ENCODE results near the gene FAM131B.

The FAM131B gene

DNA sequence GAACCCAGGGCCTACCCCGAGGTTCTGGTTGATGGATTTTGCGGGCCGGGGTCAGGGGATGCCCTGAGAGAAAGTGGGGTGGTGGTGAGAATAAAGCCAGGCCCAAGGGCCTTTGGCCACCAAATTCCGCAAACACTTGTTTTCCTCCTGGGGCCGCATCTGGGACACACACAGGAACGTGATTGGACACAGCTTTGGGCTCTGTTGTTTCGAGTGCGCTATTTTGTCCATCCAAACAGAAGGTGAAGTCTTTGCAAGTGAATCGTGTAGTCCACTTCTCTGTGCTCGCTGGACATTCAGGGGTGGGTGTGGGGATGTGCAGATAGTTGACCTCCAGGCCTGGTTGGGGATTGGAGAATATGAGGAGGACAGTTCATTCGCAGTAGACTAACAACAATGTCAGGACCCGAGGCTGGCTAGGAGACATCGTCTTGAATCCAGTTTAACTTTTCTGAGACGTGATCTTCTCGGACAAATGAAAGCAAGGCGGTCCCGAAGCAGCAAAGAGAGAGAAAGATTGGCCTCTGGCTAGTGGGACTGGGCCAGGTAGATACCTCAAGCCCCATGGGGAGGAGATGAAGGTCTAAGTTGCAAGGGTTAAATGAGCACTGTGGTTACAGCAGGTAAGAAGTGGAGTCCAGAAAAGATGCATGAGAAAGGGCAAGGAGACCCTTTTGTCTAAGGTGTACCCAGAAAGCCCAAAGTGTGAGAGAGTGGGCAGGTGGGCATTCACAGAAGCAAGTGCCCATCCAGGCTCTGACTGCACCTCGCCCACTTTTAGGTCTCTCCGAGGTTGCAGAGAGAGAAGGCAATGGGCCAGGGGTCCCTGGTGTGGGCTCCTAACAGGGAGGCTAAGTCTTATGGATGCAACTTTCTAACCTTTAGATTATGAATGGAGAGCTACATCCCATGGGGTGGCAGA is 764 bp upstream of the FAM131B start:
- TF ChIP-seq CREB1 (IDR thresholded peaks at IDR 0.05; ENCODE audit: low read depth) (no peak), RAD21 (IDR thresholded peaks at IDR 0.05; ENCODE audit: low read depth) (no peak), YY1 (IDR thresholded peaks at IDR 0.05; ENCODE audit: low read depth) (no peak), EP300 (IDR thresholded peaks at IDR 0.05; ENCODE audit: borderline replicate concordance) (no peak)

DNA sequence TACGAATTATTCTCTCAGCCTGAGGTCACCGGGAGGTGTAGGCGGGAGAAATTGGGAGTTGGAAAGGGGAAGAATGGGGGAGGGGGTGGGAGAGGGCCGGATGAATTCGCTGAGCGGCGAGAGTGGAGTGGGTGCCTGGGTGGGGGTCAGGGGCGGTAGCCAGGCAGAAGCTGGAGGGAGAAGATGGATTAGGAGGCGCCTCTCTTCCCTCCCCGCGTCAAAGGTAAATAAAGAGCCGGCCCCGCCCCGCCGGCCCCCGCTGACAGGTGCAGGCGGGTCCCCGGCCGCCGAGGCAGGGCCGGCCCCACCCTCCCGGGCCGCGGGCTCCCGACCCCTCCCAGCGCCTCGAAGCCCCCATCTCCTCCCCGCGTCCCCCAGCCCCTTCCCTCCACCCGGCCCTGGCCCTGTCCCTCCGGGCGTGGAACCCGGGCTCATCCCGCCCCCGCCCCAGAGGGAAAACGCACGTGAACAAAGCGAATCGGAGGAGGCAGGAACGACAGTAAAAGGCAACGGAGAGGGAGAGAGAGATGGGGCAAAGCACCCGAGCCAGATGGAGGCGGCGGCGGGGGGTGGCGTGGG is 872 bp downstream of the FAM131B start:
- TF ChIP-seq EGR1 (IDR thresholded peaks at IDR 0.05), result 0 out of 2 replicates have a peak, but pooled peaks have one; percentile 11
- TF ChIP-seq ZBTB7A (IDR thresholded peaks at IDR 0.05; ENCODE audit: low read depth), result peak; percentile 25; the same call in 1 of the 2 replicates
- TF ChIP-seq TCF12 (IDR thresholded peaks at IDR 0.05; ENCODE audit: low read depth), result no peak

DNA sequence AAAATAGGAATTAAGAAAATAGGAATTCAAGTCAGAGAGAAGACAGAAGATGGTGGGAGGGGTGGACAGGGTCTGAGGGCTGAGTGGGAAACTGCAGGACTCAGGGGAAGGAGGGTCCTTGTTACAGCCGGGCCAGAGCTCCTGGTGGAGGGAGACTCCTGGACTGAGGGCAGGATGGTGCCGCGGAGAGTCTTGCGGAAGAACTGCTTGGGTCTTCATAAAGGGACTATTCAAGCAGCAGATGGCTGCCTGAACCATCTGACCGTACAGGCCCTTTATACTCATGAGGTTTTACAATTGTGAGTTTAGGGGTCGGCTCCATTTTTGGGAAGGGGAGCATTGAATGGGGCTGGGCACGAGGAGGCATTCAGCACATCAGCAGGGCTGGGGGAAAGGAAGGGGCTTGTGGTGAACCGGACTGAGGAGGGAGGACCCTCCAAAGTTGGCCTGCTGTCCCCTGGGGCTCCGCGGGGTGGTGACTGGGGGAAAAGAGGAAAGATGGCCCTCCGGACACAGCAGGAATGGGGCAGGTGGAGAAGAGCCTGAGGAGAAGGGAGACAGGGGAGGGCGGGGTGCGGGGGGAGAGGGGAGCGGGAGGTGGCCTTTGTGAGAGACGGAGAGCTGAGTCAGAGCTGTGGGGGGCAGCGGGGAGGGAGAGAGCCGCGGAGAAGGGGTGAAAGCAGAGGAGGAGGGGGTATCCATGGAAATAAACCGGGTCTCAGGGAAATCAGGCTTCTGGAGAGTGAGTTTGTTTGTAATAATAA is 1.5 kb downstream of the FAM131B start:
- TF ChIP-seq FOXM1 (IDR thresholded peaks at IDR 0.05; ENCODE audit: borderline replicate concordance, low read depth) (no peak), CEBPB (IDR thresholded peaks at IDR 0.05) (no peak), EGR1 (IDR thresholded peaks at IDR 0.05) (no peak), TAF1 (IDR thresholded peaks at IDR 0.05; ENCODE audit: low read depth) (no peak), NFIC (IDR thresholded peaks at IDR 0.05) (no peak), CREB1 (IDR thresholded peaks at IDR 0.05; ENCODE audit: low read depth) (no peak), RAD21 (IDR thresholded peaks at IDR 0.05; ENCODE audit: low read depth) (no peak), YY1 (IDR thresholded peaks at IDR 0.05; ENCODE audit: low read depth) (no peak)
- TF ChIP-seq, protein P1, sequence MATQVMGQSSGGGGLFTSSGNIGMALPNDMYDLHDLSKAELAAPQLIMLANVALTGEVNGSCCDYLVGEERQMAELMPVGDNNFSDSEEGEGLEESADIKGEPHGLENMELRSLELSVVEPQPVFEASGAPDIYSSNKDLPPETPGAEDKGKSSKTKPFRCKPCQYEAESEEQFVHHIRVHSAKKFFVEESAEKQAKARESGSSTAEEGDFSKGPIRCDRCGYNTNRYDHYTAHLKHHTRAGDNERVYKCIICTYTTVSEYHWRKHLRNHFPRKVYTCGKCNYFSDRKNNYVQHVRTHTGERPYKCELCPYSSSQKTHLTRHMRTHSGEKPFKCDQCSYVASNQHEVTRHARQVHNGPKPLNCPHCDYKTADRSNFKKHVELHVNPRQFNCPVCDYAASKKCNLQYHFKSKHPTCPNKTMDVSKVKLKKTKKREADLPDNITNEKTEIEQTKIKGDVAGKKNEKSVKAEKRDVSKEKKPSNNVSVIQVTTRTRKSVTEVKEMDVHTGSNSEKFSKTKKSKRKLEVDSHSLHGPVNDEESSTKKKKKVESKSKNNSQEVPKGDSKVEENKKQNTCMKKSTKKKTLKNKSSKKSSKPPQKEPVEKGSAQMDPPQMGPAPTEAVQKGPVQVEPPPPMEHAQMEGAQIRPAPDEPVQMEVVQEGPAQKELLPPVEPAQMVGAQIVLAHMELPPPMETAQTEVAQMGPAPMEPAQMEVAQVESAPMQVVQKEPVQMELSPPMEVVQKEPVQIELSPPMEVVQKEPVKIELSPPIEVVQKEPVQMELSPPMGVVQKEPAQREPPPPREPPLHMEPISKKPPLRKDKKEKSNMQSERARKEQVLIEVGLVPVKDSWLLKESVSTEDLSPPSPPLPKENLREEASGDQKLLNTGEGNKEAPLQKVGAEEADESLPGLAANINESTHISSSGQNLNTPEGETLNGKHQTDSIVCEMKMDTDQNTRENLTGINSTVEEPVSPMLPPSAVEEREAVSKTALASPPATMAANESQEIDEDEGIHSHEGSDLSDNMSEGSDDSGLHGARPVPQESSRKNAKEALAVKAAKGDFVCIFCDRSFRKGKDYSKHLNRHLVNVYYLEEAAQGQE (IDR thresholded peaks at IDR 0.05; ENCODE audit: low read depth), result no peak

DNA sequence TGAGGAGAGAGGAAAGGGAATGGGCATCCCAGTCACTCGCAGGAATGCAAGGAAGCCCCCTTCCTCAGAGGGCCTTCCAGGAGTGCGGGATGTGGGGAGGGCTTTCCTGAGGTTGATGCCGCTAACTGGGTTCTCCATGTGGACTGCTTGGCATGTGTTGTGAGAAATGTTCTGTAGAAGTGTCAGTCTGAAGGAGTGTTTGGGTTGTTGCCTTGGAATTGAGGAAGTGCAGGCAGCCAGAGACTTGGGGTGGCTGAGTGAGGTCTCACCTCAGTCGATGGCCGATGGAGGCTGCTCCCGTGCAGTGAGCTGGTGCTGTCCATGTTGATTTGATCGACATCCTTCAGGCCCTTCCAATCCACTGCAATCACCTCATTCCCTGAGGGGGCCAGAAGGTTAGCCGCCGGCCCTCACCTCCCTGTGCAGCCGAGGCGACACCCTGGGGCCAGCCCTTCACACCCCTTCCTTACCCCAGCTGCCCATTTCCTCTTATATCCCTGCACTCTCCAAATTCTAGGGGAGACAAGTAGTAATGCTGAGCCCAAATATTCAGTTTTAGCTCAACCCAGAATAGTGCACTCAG is 2.7 kb downstream of the FAM131B start:
- TF ChIP-seq CEBPB (IDR thresholded peaks at IDR 0.05), result no peak
- TF ChIP-seq TCF12 (IDR thresholded peaks at IDR 0.05; ENCODE audit: low read depth), result no peak
- no peak for TF ChIP-seq EP300 (IDR thresholded peaks at IDR 0.05; ENCODE audit: borderline replicate concordance)
- no peak for TF ChIP-seq ZBTB7A (IDR thresholded peaks at IDR 0.05; ENCODE audit: low read depth)
- no peak for TF ChIP-seq YY1 (IDR thresholded peaks at IDR 0.05; ENCODE audit: low read depth)
- no peak for TF ChIP-seq TEAD4 (IDR thresholded peaks at IDR 0.05)
- TF ChIP-seq TAF1 (IDR thresholded peaks at IDR 0.05; ENCODE audit: low read depth), result no peak
- no peak for TF ChIP-seq RAD21 (IDR thresholded peaks at IDR 0.05; ENCODE audit: low read depth)
- TF ChIP-seq, protein P2, sequence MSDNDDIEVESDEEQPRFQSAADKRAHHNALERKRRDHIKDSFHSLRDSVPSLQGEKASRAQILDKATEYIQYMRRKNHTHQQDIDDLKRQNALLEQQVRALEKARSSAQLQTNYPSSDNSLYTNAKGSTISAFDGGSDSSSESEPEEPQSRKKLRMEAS (IDR thresholded peaks at IDR 0.05), result no peak
- TF ChIP-seq, protein P1 (IDR thresholded peaks at IDR 0.05; ENCODE audit: low read depth), result no peak
- TF ChIP-seq, protein P3, sequence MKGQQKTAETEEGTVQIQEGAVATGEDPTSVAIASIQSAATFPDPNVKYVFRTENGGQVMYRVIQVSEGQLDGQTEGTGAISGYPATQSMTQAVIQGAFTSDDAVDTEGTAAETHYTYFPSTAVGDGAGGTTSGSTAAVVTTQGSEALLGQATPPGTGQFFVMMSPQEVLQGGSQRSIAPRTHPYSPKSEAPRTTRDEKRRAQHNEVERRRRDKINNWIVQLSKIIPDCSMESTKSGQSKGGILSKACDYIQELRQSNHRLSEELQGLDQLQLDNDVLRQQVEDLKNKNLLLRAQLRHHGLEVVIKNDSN (IDR thresholded peaks at IDR 0.05), result no peak
- no peak for TF ChIP-seq NFIC (IDR thresholded peaks at IDR 0.05)
- TF ChIP-seq EGR1 (IDR thresholded peaks at IDR 0.05), result no peak
- TF ChIP-seq CREB1 (IDR thresholded peaks at IDR 0.05; ENCODE audit: low read depth), result no peak
- no peak for TF ChIP-seq FOXM1 (IDR thresholded peaks at IDR 0.05; ENCODE audit: borderline replicate concordance, low read depth)

DNA sequence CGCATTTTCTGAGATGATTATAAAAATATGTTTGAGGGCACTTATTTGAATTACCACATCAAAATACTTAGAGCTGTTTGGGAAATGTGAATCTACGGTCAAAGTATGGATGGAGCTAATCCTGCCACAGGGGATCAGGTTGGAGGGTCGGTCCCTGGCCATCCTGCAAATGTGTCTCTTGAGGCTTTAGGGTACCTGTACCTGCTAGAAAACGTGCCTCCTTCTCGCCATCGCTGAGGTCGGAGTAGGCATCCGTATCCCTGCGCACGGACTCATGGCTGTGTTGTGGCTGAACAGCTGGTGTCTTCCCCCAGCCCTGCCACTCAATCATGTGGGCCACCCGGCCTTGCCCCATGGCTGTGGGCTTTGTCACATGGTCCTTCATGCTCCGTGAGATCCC is 3.9 kb downstream of the FAM131B start:
- no peak for TF ChIP-seq ZBTB7A (IDR thresholded peaks at IDR 0.05; ENCODE audit: low read depth)

DNA sequence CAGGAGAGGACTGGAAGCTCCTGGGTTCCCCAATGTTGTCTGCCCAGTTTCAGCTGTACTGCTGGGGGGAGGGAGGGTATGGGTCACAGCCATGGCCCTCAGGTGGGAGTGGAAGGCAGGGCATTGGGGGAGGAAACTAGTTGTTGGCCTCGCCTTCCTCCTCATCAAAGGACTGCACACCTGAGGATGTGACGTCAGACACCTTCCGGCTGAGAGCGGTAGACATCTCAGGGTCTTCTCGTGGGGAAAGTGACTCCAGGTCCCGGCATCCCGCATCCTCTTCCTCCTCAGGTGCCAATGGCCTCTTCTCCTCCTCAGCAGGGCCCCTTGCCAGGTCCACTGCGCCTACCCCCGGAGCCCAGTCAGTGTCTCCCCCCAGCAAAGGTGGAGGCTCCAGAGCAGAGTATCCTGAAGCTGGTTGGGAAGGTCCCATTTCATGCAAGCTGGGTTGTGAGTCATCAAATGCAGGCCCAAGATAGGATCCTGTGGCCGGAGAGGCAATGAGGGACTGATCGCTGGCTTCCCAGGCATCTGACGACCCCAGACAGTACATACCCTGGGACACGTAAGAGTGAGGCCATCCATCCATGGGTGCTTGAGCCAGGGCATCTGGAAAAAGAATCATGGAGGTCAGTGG is 6.0 kb downstream of the FAM131B start:
- TF ChIP-seq, protein P3 (IDR thresholded peaks at IDR 0.05), result no peak
- TF ChIP-seq EGR1 (IDR thresholded peaks at IDR 0.05) (no peak), TCF12 (IDR thresholded peaks at IDR 0.05; ENCODE audit: low read depth) (no peak), TEAD4 (IDR thresholded peaks at IDR 0.05) (no peak), EP300 (IDR thresholded peaks at IDR 0.05; ENCODE audit: borderline replicate concordance) (no peak), TAF1 (IDR thresholded peaks at IDR 0.05; ENCODE audit: low read depth) (no peak), YY1 (IDR thresholded peaks at IDR 0.05; ENCODE audit: low read depth) (no peak), FOXM1 (IDR thresholded peaks at IDR 0.05; ENCODE audit: borderline replicate concordance, low read depth) (no peak), RAD21 (IDR thresholded peaks at IDR 0.05; ENCODE audit: low read depth) (no peak), CREB1 (IDR thresholded peaks at IDR 0.05; ENCODE audit: low read depth) (no peak), ZBTB7A (IDR thresholded peaks at IDR 0.05; ENCODE audit: low read depth) (no peak), CEBPB (IDR thresholded peaks at IDR 0.05) (no peak), NFIC (IDR thresholded peaks at IDR 0.05) (no peak)
- TF ChIP-seq, protein P2 (IDR thresholded peaks at IDR 0.05), result no peak
- TF ChIP-seq, protein P1 (IDR thresholded peaks at IDR 0.05; ENCODE audit: low read depth), result no peak
